ENCODE measurements around the gene SSH3. TPM values are rescaled to one million over a fixed set of nuclear protein-coding genes. Genes with fewer than 3 reads are reported as not detected.

SSH3 gene

DNA sequence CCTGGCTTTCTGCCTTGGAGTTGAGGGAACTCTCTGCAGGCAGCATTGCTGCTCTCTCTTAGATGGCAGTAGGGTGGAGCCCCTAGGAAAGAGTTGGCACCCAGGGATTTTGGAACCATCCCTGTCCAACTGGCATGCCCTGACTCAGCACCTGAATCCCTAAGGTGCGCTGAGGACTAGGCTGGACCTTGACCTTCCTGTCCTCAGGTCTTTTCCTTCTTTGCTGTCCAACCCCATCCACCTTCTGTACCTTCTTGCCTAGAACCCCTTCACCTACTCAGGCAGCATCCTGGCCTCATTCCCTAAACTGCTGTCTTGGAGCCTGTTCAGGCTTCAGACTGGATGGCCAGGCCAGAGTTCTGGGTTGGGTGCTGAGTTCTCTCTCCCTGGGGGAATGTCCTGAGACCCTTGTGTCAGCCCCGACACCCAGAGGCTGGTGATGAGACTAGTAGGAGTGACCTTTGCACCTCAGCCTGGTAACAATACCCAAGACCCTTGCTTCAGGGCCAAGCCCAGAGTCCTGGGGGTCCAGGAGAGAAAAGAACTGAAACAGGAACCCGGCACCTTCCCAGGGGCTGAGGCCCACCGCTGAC is 52.6 kb downstream of the SSH3 start:
- Histone ChIP-seq H3K79me1 (ENCODE audit: low read length) (no peaks in the 10 kb centered on the region), H3K4me2 (ENCODE audit: low read length) (no peak overlapping the region), H3K79me2 (ENCODE audit: control insufficient read depth, insufficient read depth, low read length) (no peaks in the 10 kb centered on the region), H2AK5ac (ENCODE audit: low read length) (peak overlapping the region; percentile 56), H3K4me1 (ENCODE audit: control insufficient read depth, low read depth, low read length) (peaks cover 12% of the 10 kb centered on the region), H3K4me3 (ENCODE audit: low read length) (no peak overlapping the region), H3K4ac (ENCODE audit: low read depth, low read length) (no peak overlapping the region), H3K27ac (ENCODE audit: low read depth, low read length) (no peak overlapping the region), H4K5ac (ENCODE audit: low read length) (no peak overlapping the region), H3K36me3 (ENCODE audit: control insufficient read depth, insufficient read depth, low read length) (no peaks in the 10 kb centered on the region), H3K56ac (ENCODE audit: low read length) (peak overlapping the region; percentile 75), H3K27me3 (ENCODE audit: insufficient read depth, low read length, poor library complexity) (no peaks in the 10 kb centered on the region), H3K18ac (ENCODE audit: low read length) (no peak overlapping the region), H2BK15ac (replicated peaks; ENCODE audit: low read depth) (no peak overlapping the region), H4K8ac (ENCODE audit: low read depth, low read length) (no peak overlapping the region), H2BK120ac (ENCODE audit: low read depth, low read length) (no peak overlapping the region), H2BK5ac (ENCODE audit: low read length) (no peak overlapping the region), H3K23ac (ENCODE audit: low read length) (no peak overlapping the region), H3K9ac (ENCODE audit: low read length) (no peak overlapping the region)
- WGBS (ENCODE audit: extremely low coverage, insufficient coverage, low lambda C conversion rate), result no CpG with 5 or more reads among the region's 4 CpGs
- DNase-seq, result no peak

GRCh38 chr11:67356387-67356863 is 53.1 kb downstream of the SSH3 start:
- Histone ChIP-seq H3K36me3 (ENCODE audit: control insufficient read depth, insufficient read depth, low read length) (no peaks in the 10 kb centered on the region), H3K4me1 (ENCODE audit: control insufficient read depth, low read depth, low read length) (peaks cover 12% of the 10 kb centered on the region), H3K23ac (ENCODE audit: low read length) (no peak overlapping the region), H2BK5ac (ENCODE audit: low read length) (no peak overlapping the region), H3K56ac (ENCODE audit: low read length) (peak overlapping the region; percentile 56), H2BK120ac (ENCODE audit: low read depth, low read length) (no peak overlapping the region), H3K9ac (ENCODE audit: low read length) (no peak overlapping the region), H2BK15ac (replicated peaks; ENCODE audit: low read depth) (no peak overlapping the region), H2AK5ac (ENCODE audit: low read length) (no peak overlapping the region), H3K4ac (ENCODE audit: low read depth, low read length) (no peak overlapping the region), H3K4me3 (ENCODE audit: low read length) (no peak overlapping the region), H3K79me2 (ENCODE audit: control insufficient read depth, insufficient read depth, low read length) (no peaks in the 10 kb centered on the region), H3K27ac (ENCODE audit: low read depth, low read length) (no peak overlapping the region), H3K18ac (ENCODE audit: low read length) (no peak overlapping the region), H3K4me2 (ENCODE audit: low read length) (no peak overlapping the region), H4K8ac (ENCODE audit: low read depth, low read length) (no peak overlapping the region), H3K79me1 (ENCODE audit: low read length) (no peaks in the 10 kb centered on the region), H3K27me3 (ENCODE audit: insufficient read depth, low read length, poor library complexity) (no peaks in the 10 kb centered on the region), H4K5ac (ENCODE audit: low read length) (no peak overlapping the region)
- DNase-seq, result no peak
- no CpG with 5 or more reads among the region's 4 CpGs for WGBS (ENCODE audit: extremely low coverage, insufficient coverage, low lambda C conversion rate)

DNA sequence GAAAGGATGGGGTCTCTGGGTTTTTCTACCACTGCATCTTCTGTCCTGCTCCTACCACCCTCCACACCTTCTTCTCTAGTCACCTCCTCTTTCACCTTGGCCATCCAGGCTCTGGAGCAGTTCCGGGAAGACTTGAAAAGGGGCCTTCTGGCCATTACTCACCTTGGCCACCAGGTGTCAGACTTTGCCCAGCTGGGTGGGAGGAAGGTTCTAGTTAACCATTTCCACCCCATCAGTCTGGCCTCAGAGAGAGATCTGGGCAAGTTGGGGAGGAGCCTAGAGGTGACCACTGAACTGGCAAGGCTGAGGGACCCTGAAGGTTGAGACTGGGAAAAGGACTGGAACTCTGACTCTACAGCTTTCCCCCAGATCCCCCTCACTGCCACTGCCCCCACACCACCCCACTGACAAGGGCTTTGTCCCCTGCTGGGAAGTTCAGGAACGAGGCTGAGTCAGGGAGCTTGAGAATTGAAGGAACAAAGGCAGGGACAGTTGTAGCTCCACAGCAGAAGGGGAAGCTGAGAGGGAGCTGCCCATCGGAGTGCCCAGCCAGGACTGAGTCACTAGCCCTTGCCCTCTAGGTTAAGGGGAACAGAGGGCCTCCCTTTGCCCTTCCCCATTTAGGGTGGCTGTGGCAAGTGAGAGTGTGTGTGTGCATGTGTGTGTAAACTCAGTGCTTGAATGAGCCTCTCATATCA is 53.7 kb downstream of the SSH3 start:
- Histone ChIP-seq H3K4me2 (ENCODE audit: low read length) (no peak overlapping the region), H3K4me3 (ENCODE audit: low read length) (no peak overlapping the region), H2AK5ac (ENCODE audit: low read length) (no peak overlapping the region), H3K9ac (ENCODE audit: low read length) (peak overlapping the region; percentile 48), H4K8ac (ENCODE audit: low read depth, low read length) (no peak overlapping the region), H3K36me3 (ENCODE audit: control insufficient read depth, insufficient read depth, low read length) (no peaks in the 10 kb centered on the region), H3K23ac (ENCODE audit: low read length) (no peak overlapping the region), H4K5ac (ENCODE audit: low read length) (no peak overlapping the region), H3K56ac (ENCODE audit: low read length) (peak overlapping the region; percentile 80), H3K4ac (ENCODE audit: low read depth, low read length) (no peak overlapping the region), H2BK5ac (ENCODE audit: low read length) (no peak overlapping the region), H2BK15ac (replicated peaks; ENCODE audit: low read depth) (no peak overlapping the region), H3K18ac (ENCODE audit: low read length) (no peak overlapping the region), H3K79me1 (ENCODE audit: low read length) (no peaks in the 10 kb centered on the region), H3K27me3 (ENCODE audit: insufficient read depth, low read length, poor library complexity) (no peaks in the 10 kb centered on the region), H3K79me2 (ENCODE audit: control insufficient read depth, insufficient read depth, low read length) (no peaks in the 10 kb centered on the region), H3K4me1 (ENCODE audit: control insufficient read depth, low read depth, low read length) (peaks cover 12% of the 10 kb centered on the region), H2BK120ac (ENCODE audit: low read depth, low read length) (no peak overlapping the region), H3K27ac (ENCODE audit: low read depth, low read length) (no peak overlapping the region)
- peak; percentile 91 for DNase-seq
- no CpG with 5 or more reads among the region's 3 CpGs for WGBS (ENCODE audit: extremely low coverage, insufficient coverage, low lambda C conversion rate)

GRCh38 chr11:67357831-67358670 is 54.7 kb downstream of the SSH3 start:
- DNase-seq, result no peak
- no peak overlapping the region for H3K27ac ChIP-seq (ENCODE audit: low read depth, low read length)
- 100% methylated on average over 1 of the region's 12 CpGs for WGBS (ENCODE audit: extremely low coverage, insufficient coverage, low lambda C conversion rate)

More at GRCh38 chr11:67357831-67358670, 54.7 kb downstream of the SSH3 start:
- Histone ChIP-seq H2BK120ac (ENCODE audit: low read depth, low read length) (no peak overlapping the region), H3K56ac (ENCODE audit: low read length) (no peak overlapping the region), H3K4me1 (ENCODE audit: control insufficient read depth, low read depth, low read length) (peaks cover 9% of the 10 kb centered on the region), H3K4ac (ENCODE audit: low read depth, low read length) (no peak overlapping the region), H3K79me2 (ENCODE audit: control insufficient read depth, insufficient read depth, low read length) (no peaks in the 10 kb centered on the region), H4K5ac (ENCODE audit: low read length) (no peak overlapping the region), H2AK5ac (ENCODE audit: low read length) (no peak overlapping the region), H3K36me3 (ENCODE audit: control insufficient read depth, insufficient read depth, low read length) (no peaks in the 10 kb centered on the region), H3K79me1 (ENCODE audit: low read length) (no peaks in the 10 kb centered on the region), H4K8ac (ENCODE audit: low read depth, low read length) (no peak overlapping the region), H3K4me2 (ENCODE audit: low read length) (no peak overlapping the region), H3K18ac (ENCODE audit: low read length) (no peak overlapping the region), H3K23ac (ENCODE audit: low read length) (no peak overlapping the region), H3K4me3 (ENCODE audit: low read length) (no peak overlapping the region), H3K27me3 (ENCODE audit: insufficient read depth, low read length, poor library complexity) (no peaks in the 10 kb centered on the region), H3K9ac (ENCODE audit: low read length) (no peak overlapping the region), H2BK15ac (replicated peaks; ENCODE audit: low read depth) (no peak overlapping the region), H2BK5ac (ENCODE audit: low read length) (no peak overlapping the region)

Small RNA genes within 50 kb of the gene (small RNA-seq; reads per million reads assigned to genes)
- not detected for gene RN7SKP239 (ENCODE audit: insufficient read depth)

All from mesendoderm (in vitro differentiated cells).